HEK293 (cell line): Measurements from ENCODE around the gene ZNF771.
"Not testable (repeated sequence)": the region's sequence is repeated elsewhere in the genome, so short reads cannot be mapped to it uniquely, and the experiment has no call there.

ENCODE experiments used
- CTCF ChIA-PET: fragments of 350-600 bp; formaldehyde crosslinking; extraction: SDS; loops from one replicate; lab custom pipeline; 2021; ENCODE audit warnings: antibody characterized with exemption; lab: Yijun Ruan, JAX
- POLR2A ChIA-PET: fragments of 300-600 bp; formaldehyde crosslinking; extraction: SDS; loops from one replicate; lab custom pipeline; 2020; ENCODE audit warnings: antibody characterized with exemption, inconsistent platforms; lab: Yijun Ruan, JAX
- H3K27ac ChIP-seq: fragments of 200-500 bp; sonication (Bioruptor generic); 2 replicates; pipeline ENCODE4 v1.5.1; 2014; ENCODE audit warnings: low read depth, low read length, control low read depth, inconsistent platforms; ENCODE audit errors: extremely low read depth
- H3K36me3 ChIP-seq, 2 experiments: fragments of 200-500 bp in 1 of 2; sonication (Bioruptor generic) in 1 of 2; 1 replicate in 1 of 2; 2 replicates in 1 of 2; pipeline ENCODE4 v1.5.1; 2014 to 2017; ENCODE audit warnings: inconsistent platforms in 2 of 2, low read length in 2 of 2; ENCODE audit not compliant: control insufficient read depth in 2 of 2, insufficient read depth in 1 of 2
- H3K4me1 ChIP-seq: fragments of 200-500 bp; sonication (Bioruptor generic); 2 replicates; pipeline ENCODE4 v1.5.1; 2014; ENCODE audit warnings: mild to moderate bottlenecking, low read length, inconsistent platforms; ENCODE audit not compliant: control insufficient read depth, insufficient read depth
- H3K4me3 ChIP-seq: 2 replicates; pipeline ENCODE4 v1.5.1; 2011; ENCODE audit warnings: low read depth, mild to moderate bottlenecking, control low read depth, low read length, moderate library complexity
- H3K9me3 ChIP-seq: fragments of 200-500 bp; sonication (Bioruptor generic); 2 replicates; pipeline ENCODE4 v1.5.1; 2014; ENCODE audit warnings: low read depth, low read length, inconsistent platforms; ENCODE audit not compliant: control insufficient read depth, insufficient read depth
- GLIS2 ChIP-seq: fragments of 450-650 bp; formaldehyde crosslinking; IDR thresholded peaks from 2 replicates; pipeline ENCODE4 v1.5.1; 2016; ENCODE audit warnings: missing biosample characterization, missing genetic modification characterization
- INSM2 ChIP-seq: fragments of 450-650 bp; formaldehyde crosslinking; IDR thresholded peaks from 2 replicates; pipeline ENCODE4 v1.5.1; 2016; ENCODE audit warnings: missing biosample characterization, missing genetic modification characterization
- SCRT1 ChIP-seq: fragments of 450-650 bp; formaldehyde crosslinking; IDR thresholded peaks from 2 replicates; pipeline ENCODE4 v1.5.1; 2016; ENCODE audit warnings: missing biosample characterization, missing genetic modification characterization, borderline replicate concordance
- TRIM28 ChIP-seq: IDR thresholded peaks from 2 replicates; pipeline ENCODE4 v1.6.1; 2011; ENCODE audit warnings: low read length, control low read depth, borderline replicate concordance
- ZBTB11 ChIP-seq: fragments of 450-650 bp; formaldehyde crosslinking; conservative IDR thresholded peaks from 2 replicates; pipeline ENCODE4 v1.5.1; 2016; ENCODE audit warnings: low read depth, missing biosample characterization, missing genetic modification characterization
- ZBTB44 ChIP-seq: fragments of 450-650 bp; IDR thresholded peaks from 2 replicates; pipeline ENCODE4 v1.5.1; 2018; ENCODE audit warnings: missing biosample characterization, mild to moderate bottlenecking, missing genetic modification characterization
- ZNF146 ChIP-seq: fragments of 450-650 bp; formaldehyde crosslinking; IDR thresholded peaks from 2 replicates; pipeline ENCODE4 v1.5.1; 2016; ENCODE audit warnings: missing biosample characterization, missing genetic modification characterization
- ZNF169 ChIP-seq: fragments of 450-650 bp; formaldehyde crosslinking; IDR thresholded peaks from 2 replicates; pipeline ENCODE4 v1.5.1; 2016; ENCODE audit warnings: missing biosample characterization, missing genetic modification characterization
- ZNF2 ChIP-seq: fragments of 450-650 bp; formaldehyde crosslinking; IDR thresholded peaks from 2 replicates; pipeline ENCODE4 v1.5.1; 2016; ENCODE audit warnings: missing biosample characterization, missing genetic modification characterization
- ZNF341 ChIP-seq: fragments of 450-650 bp; formaldehyde crosslinking; IDR thresholded peaks from 2 replicates; pipeline ENCODE4; 2016; ENCODE audit warnings: low read depth, missing biosample characterization, missing genetic modification characterization
- ZNF362 ChIP-seq: fragments of 450-650 bp; formaldehyde crosslinking; IDR thresholded peaks from 2 replicates; pipeline ENCODE4 v1.5.1; 2016; ENCODE audit warnings: missing biosample characterization, missing genetic modification characterization
- ZNF513 ChIP-seq: fragments of 450-650 bp; IDR thresholded peaks from 2 replicates; pipeline ENCODE4 v1.5.1; 2018; ENCODE audit warnings: missing biosample characterization, missing genetic modification characterization
- ZNF610 ChIP-seq: fragments of 450-650 bp; formaldehyde crosslinking; IDR thresholded peaks from 2 replicates; pipeline ENCODE4 v1.5.1; 2016; ENCODE audit warnings: missing biosample characterization, missing genetic modification characterization, borderline replicate concordance
- ZNF629 ChIP-seq: fragments of 450-650 bp; formaldehyde crosslinking; IDR thresholded peaks from 2 replicates; pipeline ENCODE4 v1.5.1; 2017; ENCODE audit warnings: missing biosample characterization, missing genetic modification characterization
- ZNF707 ChIP-seq: fragments of 450-650 bp; formaldehyde crosslinking; IDR thresholded peaks from 2 replicates; pipeline ENCODE4 v1.5.1; 2016; ENCODE audit warnings: missing biosample characterization, missing genetic modification characterization
- ZNF76 ChIP-seq: fragments of 450-650 bp; formaldehyde crosslinking; IDR thresholded peaks from 2 replicates; pipeline ENCODE4; 2016; ENCODE audit warnings: low read depth, missing biosample characterization, missing genetic modification characterization, borderline replicate concordance

The ZNF771 gene

GRCh38 chr16:30395992-30396585 lies 11.3 kb upstream of the ZNF771 start (continued):
- peak; percentile 79 for TF ChIP-seq ZNF513 (tag by site-specific recombination)
- TF ChIP-seq ZNF146 (tag by site-specific recombination), result 0 out of 2 replicates have a peak, but pooled peaks have one; percentile 40
- no peak for TF ChIP-seq ZNF610 (tag by site-specific recombination)
- TF ChIP-seq ZNF76 (tag by site-specific recombination), result peak; percentile 80
- TF ChIP-seq ZNF707, result no peak
- TF ChIP-seq ZNF341 (tag by site-specific recombination), result peak; percentile 4; the same call in 1 of the 2 replicates
- no peak for TF ChIP-seq ZBTB44
- TF ChIP-seq ZNF169 (tag by site-specific recombination), result no peak
- TF ChIP-seq TRIM28, result peak; percentile 84; the same call in 1 of the 2 replicates
- TF ChIP-seq ZNF629 (tag by site-specific recombination), result peak; percentile 38; the same call in 1 of the 2 replicates
- TF ChIP-seq ZBTB11 (tag by site-specific recombination), result peak; percentile 64; the same call in 1 of the 2 replicates
- no peak for TF ChIP-seq INSM2
- TF ChIP-seq GLIS2 (tag by site-specific recombination), result no peak
- TF ChIP-seq ZNF2 (tag by site-specific recombination), result no peak; the same call in 1 of the 2 replicates

- ChIA-PET POLR2A (interaction anchor here (0.6 to 3.2 kb wide), 8 partner anchors 12 to 315 kb away, joined by 3 to 44 read pairs (median 16); partner anchors contain the start of genes CD2BP2, SEPTIN1, TBC1D10B and ZNF771), CTCF (interaction anchor here (0.6 to 3.3 kb wide), 6 partner anchors 11 to 298 kb away, joined by 3 to 27 read pairs (median 4); partner anchors contain the start of genes DCTPP1 and ZNF771)
- Histone ChIP-seq H3K36me3 (peaks cover 0 to 27% of the 10 kb centered on the region in 2 experiments; a peak in 2 of 3 replicates), H3K4me1 (peaks cover 16% of the 10 kb centered on the region), H3K4me3 (peak overlapping the region; percentile 71; the same call in 1 of the 2 replicates)
- TF ChIP-seq SCRT1 (tag by site-specific recombination) (peak; percentile 59; the same call in 1 of the 2 replicates), ZNF362 (tag by site-specific recombination) (peak; percentile 79; the same call in 1 of the 2 replicates)
- not testable (repeated sequence) for H3K9me3 ChIP-seq, H3K27ac ChIP-seq
These were observed 10.8 kb upstream of the ZNF771 start for GRCh38 chr16:30396627-30397026.
